ENCODE results near the gene TMEM108. TPM values are rescaled to one million over a fixed set of nuclear protein-coding genes. Genes with fewer than 3 reads are reported as not detected.

TMEM108 gene
- total RNA-seq, 6 experiments from 2014 or later = not detected

- peak; percentile 53 for DNase-seq
- Mint-ChIP-seq H3K9me3 (no peaks in the 10 kb centered on the region), H3K4me3 (peak overlapping the region; percentile 73), H3K4me1 (ENCODE audit: low read depth) (peaks cover 42% of the 10 kb centered on the region), H3K27ac (peak overlapping the region; percentile 85), H3K27me3 (ENCODE audit: insufficient read depth) (no peaks in the 10 kb centered on the region; the same call in 1 of the 2 replicates), H3K36me3 (ENCODE audit: low read depth) (no peaks in the 10 kb centered on the region)
- TF ChIP-seq CTCF (IDR thresholded peaks at IDR 0.05) = no peak
These were observed 375.2 kb downstream of the TMEM108 start for GRCh38 chr3:133413161-133414020.

GRCh38 chr3:133414021-133414392 lies 375.8 kb downstream of the TMEM108 start:
- no peak for DNase-seq
- Mint-ChIP-seq H3K27ac (no peak overlapping the region), H3K4me3 (no peak overlapping the region), H3K27me3 (ENCODE audit: insufficient read depth) (no peaks in the 10 kb centered on the region; the same call in none of the 2 replicates), H3K9me3 (no peaks in the 10 kb centered on the region), H3K4me1 (ENCODE audit: low read depth) (peaks cover 36% of the 10 kb centered on the region), H3K36me3 (ENCODE audit: low read depth) (no peaks in the 10 kb centered on the region)
- no peak for TF ChIP-seq CTCF (IDR thresholded peaks at IDR 0.05)

GRCh38 chr3:133418361-133418760 lies 380.2 kb downstream of the TMEM108 start:
- no peak for TF ChIP-seq CTCF (IDR thresholded peaks at IDR 0.05)
- Mint-ChIP-seq H3K27me3 (ENCODE audit: insufficient read depth) (peaks cover 2% of the 10 kb centered on the region; the same call in 1 of the 2 replicates), H3K4me3 (no peak overlapping the region)

GRCh38 chr3:133419151-133419909 lies 381.1 kb downstream of the TMEM108 start:
- no peaks in the 10 kb centered on the region for H3K36me3 Mint-ChIP-seq (ENCODE audit: low read depth)
- peaks cover 10% of the 10 kb centered on the region; the same call in 1 of the 2 replicates for H3K4me1 Mint-ChIP-seq (ENCODE audit: low read depth)
- no peak overlapping the region for H3K4me3 Mint-ChIP-seq
- DNase-seq = no peak
- H3K27me3 Mint-ChIP-seq (ENCODE audit: insufficient read depth) = peaks cover 4% of the 10 kb centered on the region
- H3K27ac Mint-ChIP-seq = no peak overlapping the region
- no peak for TF ChIP-seq CTCF (IDR thresholded peaks at IDR 0.05)
- no peaks in the 10 kb centered on the region for H3K9me3 Mint-ChIP-seq

More at GRCh38 chr3:133418361-133418760, 380.2 kb downstream of the TMEM108 start:
- Mint-ChIP-seq H3K4me1 (ENCODE audit: low read depth) (peaks cover 15% of the 10 kb centered on the region), H3K36me3 (ENCODE audit: low read depth) (no peaks in the 10 kb centered on the region), H3K27ac (no peak overlapping the region), H3K9me3 (no peaks in the 10 kb centered on the region)
- no peak for DNase-seq

- DNase-seq = no peak
- TF ChIP-seq CTCF (IDR thresholded peaks at IDR 0.05) = no peak
These were observed 387.0 kb downstream of the TMEM108 start for GRCh38 chr3:133424937-133425869.

More at GRCh38 chr3:133424937-133425869, 387.0 kb downstream of the TMEM108 start:
- Mint-ChIP-seq H3K9me3 (no peaks in the 10 kb centered on the region), H3K4me3 (no peak overlapping the region), H3K27me3 (ENCODE audit: insufficient read depth) (peaks cover 11% of the 10 kb centered on the region), H3K36me3 (ENCODE audit: low read depth) (no peaks in the 10 kb centered on the region), H3K27ac (no peak overlapping the region), H3K4me1 (ENCODE audit: low read depth) (peaks cover 26% of the 10 kb centered on the region)

Measured in HFFc6 (cell line).